C4-2B (cell line): ENCODE results near the gene ARHGEF1.

Experiments used
- CTCF ChIP-seq: fragments of 450-650 bp; conservative IDR thresholded peaks from 2 replicates; pipeline ENCODE4 v1.5.1; 2017; ENCODE audit warnings: mild to moderate bottlenecking
- ZFX ChIP-seq: fragments of 450-650 bp; IDR thresholded peaks from 2 replicates; pipeline ENCODE4 v1.6.1; 2017

- peak; percentile 80 for TF ChIP-seq CTCF
- no peak for TF ChIP-seq ZFX
Measured at GRCh38 chr19:41934849-41935374, 51.9 kb downstream of the ARHGEF1 start.
